ENCODE data around the gene TNFRSF1A. TPM values are rescaled to one million over a fixed set of nuclear protein-coding genes. Genes with fewer than 3 reads are reported as not detected.

Gene TNFRSF1A
- total RNA-seq, 1 experiment from 2014 or later: 59.9 TPM

- Histone ChIP-seq H3T11ph (ENCODE audit: low read length) (no peak overlapping the region), H3K27me3 (ENCODE audit: insufficient read depth, low read length) (no peaks in the 10 kb centered on the region), H3K56ac (ENCODE audit: insufficient read length, low read depth, low read length) (no peak overlapping the region), H4K5ac (ENCODE audit: insufficient read length, low read depth, low read length) (no peak overlapping the region), H3K23me2 (ENCODE audit: insufficient read length, low read depth, low read length, poor library complexity, severe bottlenecking) (peaks cover 13% of the 10 kb centered on the region), H3K9me3 (ENCODE audit: control insufficient read depth, low read depth, low read length) (no peaks in the 10 kb centered on the region), H3K4me1 (ENCODE audit: insufficient read depth, low read length) (peaks cover 10% of the 10 kb centered on the region; the same call in 1 of the 2 replicates), H3K14ac (ENCODE audit: insufficient read depth, low read length) (no peak overlapping the region), H3K4ac (ENCODE audit: low read depth, low read length) (no peak overlapping the region), H4K8ac (replicated peaks; ENCODE audit: insufficient read length, low read depth, low read length) (no peak overlapping the region), H3K9ac (ENCODE audit: extremely low read depth, insufficient read length, low read length) (no peak overlapping the region), H3K79me2 (ENCODE audit: insufficient read depth, low read length) (peaks cover 18% of the 10 kb centered on the region), H2BK120ac (ENCODE audit: low read depth, low read length, poor library complexity, severe bottlenecking) (no peak overlapping the region), H2BK12ac (ENCODE audit: insufficient read length, low read depth, low read length) (no peak overlapping the region), H2AFZ (ENCODE audit: low read length) (no peak overlapping the region), H3K27ac (ENCODE audit: insufficient read length, low read depth, low read length) (no peak overlapping the region), H3K79me1 (ENCODE audit: insufficient read depth, low read depth, low read length, poor library complexity, severe bottlenecking) (peaks cover 9% of the 10 kb centered on the region), H4K91ac (ENCODE audit: insufficient read length, low read depth, low read length) (no peak overlapping the region), H2AK5ac (ENCODE audit: insufficient read length, low read length) (no peak overlapping the region), H3K4me2 (ENCODE audit: insufficient read depth, insufficient read length, low read length) (no peak overlapping the region), H3K18ac (ENCODE audit: insufficient read length, low read depth, low read length) (no peak overlapping the region), H4K20me1 (ENCODE audit: control insufficient read depth, insufficient read depth, insufficient read length) (no peaks in the 10 kb centered on the region), H3K23ac (ENCODE audit: insufficient read length, low read depth, low read length) (no peak overlapping the region), H2BK5ac (ENCODE audit: insufficient read length, low read length) (no peak overlapping the region), H2BK15ac (ENCODE audit: low read depth, low read length) (no peak overlapping the region), H2BK20ac (ENCODE audit: low read depth, low read length, poor library complexity, severe bottlenecking) (no peak overlapping the region)
- Mint-ChIP-seq H3K9me3 (no peaks in the 10 kb centered on the region; a peak in 1 of 5 replicates), H3K4me3 (no peak overlapping the region), H3K36me3 (ENCODE audit: insufficient read depth in 1 of 3, low read depth in 3 of 3) (peaks cover 16 to 59% (median 46%) of the 10 kb centered on the region in 3 experiments), H3K27ac (peak overlapping the region in 2 of 3 experiments; percentile 68 to 80; a peak in 2 of 7 replicates), H3K4me1 (peaks cover 42 to 43% of the 10 kb centered on the region in 2 experiments), H3K27me3 (ENCODE audit: low read depth) (no peaks in the 10 kb centered on the region)
- DNase-seq: no peak
- WGBS (ENCODE audit: extremely low coverage, insufficient read length, low lambda C conversion rate): no CpG with 5 or more reads among the region's 11 CpGs
- peak; percentile 41; the same call in 2 of the 3 replicates for TF ChIP-seq CTCF (conservative IDR thresholded peaks at IDR 0.05)
These were observed 25.4 kb upstream of the TNFRSF1A start for GRCh38 chr12:6367065-6367968.

Measured in H9 (cell line).